HG02885 (cell line): Measurements from ENCODE around the gene ZNF511.
A peak's percentile ranks its signal among the peaks of the same experiment; 100 is the strongest.

Experiments
- ATAC-seq: cut with Tn5 transposase; IDR thresholded peaks from one replicate; pipeline ENCODE4 v1.9.1; 2021; ENCODE audit warnings: mild to moderate bottlenecking; ENCODE audit not compliant: unreplicated experiment, poor library complexity

Gene ZNF511

GRCh38 chr10:133287832-133288500, 20.7 kb upstream of the ZNF511 start:
- ATAC-seq, result no peak

GRCh38 chr10:133289761-133290160, 19.0 kb upstream of the ZNF511 start:
- ATAC-seq, result no peak

GRCh38 chr10:133292919-133293809, 15.6 kb upstream of the ZNF511 start:
- ATAC-seq, result no peak

- no peak for ATAC-seq
Observed at GRCh38 chr10:133293810-133294119, 14.9 kb upstream of the ZNF511 start.

GRCh38 chr10:133294189-133294588, 14.5 kb upstream of the ZNF511 start:
- no peak for ATAC-seq

- no peak for ATAC-seq
Observed at GRCh38 chr10:133295426-133296320, 13.0 kb upstream of the ZNF511 start.

GRCh38 chr10:133297504-133297903, 11.2 kb upstream of the ZNF511 start:
- ATAC-seq, result no peak

GRCh38 chr10:133298466-133298865, 10.2 kb upstream of the ZNF511 start:
- no peak for ATAC-seq

- ATAC-seq, result no peak
Observed at GRCh38 chr10:133299224-133299623, 9.5 kb upstream of the ZNF511 start.

- no peak for ATAC-seq
Observed at GRCh38 chr10:133299738-133300137, 9.0 kb upstream of the ZNF511 start.

GRCh38 chr10:133302230-133302629, 6.5 kb upstream of the ZNF511 start:
- no peak for ATAC-seq

GRCh38 chr10:133303206-133303605, 5.5 kb upstream of the ZNF511 start:
- ATAC-seq, result no peak

- no peak for ATAC-seq
Observed at GRCh38 chr10:133306097-133306476, 2.6 kb upstream of the ZNF511 start.

- no peak for ATAC-seq
Observed at GRCh38 chr10:133306941-133307379, 1.8 kb upstream of the ZNF511 start.

GRCh38 chr10:133307776-133308420, 816 bp upstream of the ZNF511 start:
- ATAC-seq, result peak; percentile 36

- ATAC-seq, result peak; percentile 71
Observed at GRCh38 chr10:133309100-133309719, 496 bp downstream of the ZNF511 start.

GRCh38 chr10:133309720-133310398, 1.1 kb downstream of the ZNF511 start:
- ATAC-seq, result no peak

- no peak for ATAC-seq
Observed at GRCh38 chr10:133310399-133310755, 1.7 kb downstream of the ZNF511 start.

GRCh38 chr10:133310789-133311188, 2.1 kb downstream of the ZNF511 start:
- ATAC-seq, result no peak
